Measurements from ENCODE around the gene NCEH1.

DNA sequence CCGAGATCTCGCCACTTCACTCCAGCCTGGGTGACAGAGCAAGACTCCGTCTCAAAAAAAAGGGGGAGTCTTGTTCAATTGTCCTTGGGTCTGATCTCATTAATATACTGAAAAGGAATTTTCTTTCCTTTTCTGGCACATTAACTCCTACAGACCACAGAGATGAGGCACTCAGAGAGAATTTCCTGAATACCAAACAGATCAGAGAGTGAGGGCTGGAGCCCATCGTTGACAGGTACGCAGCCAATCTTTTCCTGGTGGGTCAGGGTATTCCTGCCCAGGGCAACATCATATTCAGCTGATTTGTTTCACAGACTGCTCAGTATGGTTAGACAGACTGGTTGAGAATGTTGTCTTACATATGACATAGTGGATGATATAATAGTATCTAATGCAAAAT, 104.8 kb downstream of the NCEH1 start:
- TF ChIP-seq, protein P1, sequence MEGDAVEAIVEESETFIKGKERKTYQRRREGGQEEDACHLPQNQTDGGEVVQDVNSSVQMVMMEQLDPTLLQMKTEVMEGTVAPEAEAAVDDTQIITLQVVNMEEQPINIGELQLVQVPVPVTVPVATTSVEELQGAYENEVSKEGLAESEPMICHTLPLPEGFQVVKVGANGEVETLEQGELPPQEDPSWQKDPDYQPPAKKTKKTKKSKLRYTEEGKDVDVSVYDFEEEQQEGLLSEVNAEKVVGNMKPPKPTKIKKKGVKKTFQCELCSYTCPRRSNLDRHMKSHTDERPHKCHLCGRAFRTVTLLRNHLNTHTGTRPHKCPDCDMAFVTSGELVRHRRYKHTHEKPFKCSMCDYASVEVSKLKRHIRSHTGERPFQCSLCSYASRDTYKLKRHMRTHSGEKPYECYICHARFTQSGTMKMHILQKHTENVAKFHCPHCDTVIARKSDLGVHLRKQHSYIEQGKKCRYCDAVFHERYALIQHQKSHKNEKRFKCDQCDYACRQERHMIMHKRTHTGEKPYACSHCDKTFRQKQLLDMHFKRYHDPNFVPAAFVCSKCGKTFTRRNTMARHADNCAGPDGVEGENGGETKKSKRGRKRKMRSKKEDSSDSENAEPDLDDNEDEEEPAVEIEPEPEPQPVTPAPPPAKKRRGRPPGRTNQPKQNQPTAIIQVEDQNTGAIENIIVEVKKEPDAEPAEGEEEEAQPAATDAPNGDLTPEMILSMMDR (IDR thresholded peaks at IDR 0.05 in 2 of 3, conservative IDR thresholded peaks at IDR 0.05 in 1 of 3; ENCODE audit: borderline replicate concordance in 1 of 3, insufficient read depth in 1 of 3, low read depth in 2 of 3, low read length in 2 of 3): no peak
- TF ChIP-seq POLR2AphosphoS5 (IDR thresholded peaks at IDR 0.05; ENCODE audit: low read depth, low read length) (no peak), ZFX (IDR thresholded peaks at IDR 0.05) (no peak), EZH2 (IDR thresholded peaks at IDR 0.05) (no peak), POLR2A (IDR thresholded peaks at IDR 0.05; ENCODE audit: borderline replicate concordance, extremely low read depth, insufficient read depth, insufficient read length) (no peak), SRF (IDR thresholded peaks at IDR 0.05; ENCODE audit: low read depth) (no peak), TCF7L2 (IDR thresholded peaks at IDR 0.05; ENCODE audit: borderline replicate concordance, extremely low read depth, insufficient read depth, insufficient read length) (no peak), YY1 (IDR thresholded peaks at IDR 0.05; ENCODE audit: extremely low read depth, insufficient replicate concordance, low read depth, low read length) (no peak), ZNF274 (IDR thresholded peaks at IDR 0.05; ENCODE audit: low read depth, low read length) (no peak), SP1 (IDR thresholded peaks at IDR 0.05; ENCODE audit: low read depth) (no peak)
- TF ChIP-seq, protein P2, sequence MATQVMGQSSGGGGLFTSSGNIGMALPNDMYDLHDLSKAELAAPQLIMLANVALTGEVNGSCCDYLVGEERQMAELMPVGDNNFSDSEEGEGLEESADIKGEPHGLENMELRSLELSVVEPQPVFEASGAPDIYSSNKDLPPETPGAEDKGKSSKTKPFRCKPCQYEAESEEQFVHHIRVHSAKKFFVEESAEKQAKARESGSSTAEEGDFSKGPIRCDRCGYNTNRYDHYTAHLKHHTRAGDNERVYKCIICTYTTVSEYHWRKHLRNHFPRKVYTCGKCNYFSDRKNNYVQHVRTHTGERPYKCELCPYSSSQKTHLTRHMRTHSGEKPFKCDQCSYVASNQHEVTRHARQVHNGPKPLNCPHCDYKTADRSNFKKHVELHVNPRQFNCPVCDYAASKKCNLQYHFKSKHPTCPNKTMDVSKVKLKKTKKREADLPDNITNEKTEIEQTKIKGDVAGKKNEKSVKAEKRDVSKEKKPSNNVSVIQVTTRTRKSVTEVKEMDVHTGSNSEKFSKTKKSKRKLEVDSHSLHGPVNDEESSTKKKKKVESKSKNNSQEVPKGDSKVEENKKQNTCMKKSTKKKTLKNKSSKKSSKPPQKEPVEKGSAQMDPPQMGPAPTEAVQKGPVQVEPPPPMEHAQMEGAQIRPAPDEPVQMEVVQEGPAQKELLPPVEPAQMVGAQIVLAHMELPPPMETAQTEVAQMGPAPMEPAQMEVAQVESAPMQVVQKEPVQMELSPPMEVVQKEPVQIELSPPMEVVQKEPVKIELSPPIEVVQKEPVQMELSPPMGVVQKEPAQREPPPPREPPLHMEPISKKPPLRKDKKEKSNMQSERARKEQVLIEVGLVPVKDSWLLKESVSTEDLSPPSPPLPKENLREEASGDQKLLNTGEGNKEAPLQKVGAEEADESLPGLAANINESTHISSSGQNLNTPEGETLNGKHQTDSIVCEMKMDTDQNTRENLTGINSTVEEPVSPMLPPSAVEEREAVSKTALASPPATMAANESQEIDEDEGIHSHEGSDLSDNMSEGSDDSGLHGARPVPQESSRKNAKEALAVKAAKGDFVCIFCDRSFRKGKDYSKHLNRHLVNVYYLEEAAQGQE (IDR thresholded peaks at IDR 0.05; ENCODE audit: low read depth): no peak

Data from HCT116 (cell line).